Keratinocyte (primary cell): ENCODE measurements around the gene PHF2. TPM values are rescaled to one million over a fixed set of nuclear protein-coding genes. Genes with fewer than 3 reads are reported as not detected.

Experiments
- DNase-seq: peaks from one replicate; pipeline ENCODE4 v3.0.0-alpha.2; 2011; ENCODE audit warnings: low read depth, missing footprints, low spot score
- FAIRE-seq: peaks from 2 replicates; lab custom pipeline; 2011; peaks lifted over from hg19 to GRCh38; lab: Jason Lieb, UNC
- H2AFZ ChIP-seq: 2 replicates; pipeline ENCODE4 v1.6.0; 2012; ENCODE audit warnings: low read length, control low read depth, inconsistent platforms; ENCODE audit not compliant: control insufficient read depth
- H3K27ac ChIP-seq: 2 replicates; pipeline ENCODE4 v1.5.1; 2011; ENCODE audit warnings: low read length; ENCODE audit not compliant: control insufficient read depth, insufficient read depth
- H3K27me3 ChIP-seq: 3 replicates; pipeline ENCODE4 v1.6.0; 2011; ENCODE audit warnings: low read length; ENCODE audit not compliant: control insufficient read depth, insufficient read depth; ENCODE audit errors: extremely low read depth
- H3K36me3 ChIP-seq, 2 experiments: 2 replicates in 1 of 2; 3 replicates in 1 of 2; pipeline ENCODE4 v1.5.1; 2011; ENCODE audit warnings: low read length in 2 of 2, mild to moderate bottlenecking in 1 of 2; ENCODE audit not compliant: control insufficient read depth in 2 of 2, insufficient read depth in 2 of 2; ENCODE audit errors: extremely low read depth in 1 of 2
- H3K4me1 ChIP-seq: 3 replicates; pipeline ENCODE4 v1.5.1; 2011; ENCODE audit warnings: low read length; ENCODE audit not compliant: control insufficient read depth, insufficient read depth; ENCODE audit errors: extremely low read depth
- H3K4me2 ChIP-seq: 3 replicates; pipeline ENCODE4 v1.6.0; 2011; ENCODE audit warnings: low read depth, low read length; ENCODE audit not compliant: control insufficient read depth, insufficient read depth; ENCODE audit errors: extremely low read depth
- H3K4me3 ChIP-seq, 3 experiments: fragments of 200-600 bp in 1 of 3; sonication (generic) in 1 of 3; 2 replicates in 2 of 3; 3 replicates in 1 of 3; pipeline ENCODE4 v1.5.1; 2011 to 2016; ENCODE audit warnings: low read length in 3 of 3, mild to moderate bottlenecking in 3 of 3, control low read depth in 2 of 3, inconsistent platforms in 1 of 3, low read depth in 1 of 3, mixed read lengths in 1 of 3, mixed run types in 1 of 3, moderate library complexity in 1 of 3; ENCODE audit not compliant: control insufficient read depth in 2 of 3, insufficient read depth in 2 of 3; ENCODE audit errors: extremely low read depth in 1 of 3
- H3K79me2 ChIP-seq: 2 replicates; pipeline ENCODE4 v1.6.0; 2012; ENCODE audit warnings: low read length; ENCODE audit not compliant: control insufficient read depth, insufficient read depth
- H3K9ac ChIP-seq: 3 replicates; pipeline ENCODE4 v1.6.0; 2011; ENCODE audit warnings: low read length; ENCODE audit not compliant: control insufficient read depth, insufficient read depth; ENCODE audit errors: extremely low read depth
- H3K9me1 ChIP-seq: 3 replicates; pipeline ENCODE4 v1.6.0; 2011; ENCODE audit warnings: low read length; ENCODE audit not compliant: control insufficient read depth, insufficient read depth; ENCODE audit errors: extremely low read depth
- H3K9me3 ChIP-seq: 2 replicates; pipeline ENCODE4 v1.5.1; 2012; ENCODE audit warnings: low read depth, low read length; ENCODE audit not compliant: control insufficient read depth
- H4K20me1 ChIP-seq: 3 replicates; pipeline ENCODE4 v1.6.0; 2011; ENCODE audit warnings: low read length; ENCODE audit not compliant: control insufficient read depth, insufficient read depth; ENCODE audit errors: extremely low read depth
- CTCF ChIP-seq, 3 experiments: IDR thresholded peaks in 1 of 3; conservative IDR thresholded peaks in 1 of 3; optimal IDR thresholded peaks in 1 of 3; 2 replicates in 2 of 3; 3 replicates in 1 of 3; pipeline versions ENCODE3 to v1.5.1; 2011; ENCODE audit warnings: low read length in 3 of 3, mild to moderate bottlenecking in 3 of 3, moderate library complexity in 2 of 3, control low read depth in 1 of 3, inconsistent platforms in 1 of 3; ENCODE audit not compliant: insufficient read depth in 2 of 3; ENCODE audit errors: extremely low read depth in 1 of 3
- EZH2 ChIP-seq: IDR thresholded peaks from one replicate; pipeline ENCODE4 v1.6.1; 2012; ENCODE audit warnings: inconsistent platforms, mild to moderate bottlenecking, low read length, moderate library complexity
- dilution Hi-C: fragments of 300-500 bp; cut with MboI; formaldehyde crosslinking; loops from one replicate; pipeline ENCODE4 v1.7.0; 2020; ENCODE audit warnings: low sequenced_read_pairs; ENCODE audit not compliant: extremely low pct_ligation_motif_present
- polyA plus RNA-seq, 5 experiments: library from polyadenylated mRNA; depleted of rRNA in 3 of 5; stranded (reverse) in 3 of 5; stranded (forward) in 1 of 5; unstranded in 1 of 5; fragments of >200 nt; gene quantifications; 1 replicate in 1 of 5; 2 replicates in 3 of 5; 3 replicates in 1 of 5; pipeline versions ENCODE4 v1.2.1 to v1.2.3, GENCODE V29; 2011 to 2012; ENCODE audit warnings: missing spikeins in 2 of 5, low read depth in 1 of 5, low replicate concordance in 1 of 5

Gene PHF2
- polyA plus RNA-seq, 1 donor (not counting 4 experiments of a cell fraction or from before 2014, with no cell fraction given): 5.1 TPM

GRCh38 chr9:93613791-93614190 is 37.4 kb downstream of the PHF2 start:
- Histone ChIP-seq H4K20me1 (peaks cover 2% of the 10 kb centered on the region), H3K27ac (no peak overlapping the region), H2AFZ (no peak overlapping the region), H3K9me3 (no peaks in the 10 kb centered on the region), H3K36me3 (peaks cover 0 to 3% of the 10 kb centered on the region in 2 experiments), H3K4me3 (no peak overlapping the region), H3K4me1 (peaks cover 11% of the 10 kb centered on the region), H3K9ac (no peak overlapping the region), H3K79me2 (peaks cover 43% of the 10 kb centered on the region), H3K27me3 (no peaks in the 10 kb centered on the region), H3K9me1 (no peaks in the 10 kb centered on the region), H3K4me2 (no peak overlapping the region)
- DNase-seq (no peak), FAIRE-seq (no peak)
- dilution Hi-C loops: no loop called here
- no peak for TF ChIP-seq EZH2
- no peak for TF ChIP-seq CTCF (optimal IDR thresholded peaks at IDR 0.05 in 1 of 3, IDR thresholded peaks at IDR 0.05 in 1 of 3, conservative IDR thresholded peaks at IDR 0.05 in 1 of 3; ENCODE audit: extremely low read depth in 1 of 3, insufficient read depth in 2 of 3, low read length in 3 of 3)

- peaks cover 0 to 3% of the 10 kb centered on the region in 2 experiments for H3K36me3 ChIP-seq
- no peak for TF ChIP-seq CTCF (optimal IDR thresholded peaks at IDR 0.05 in 1 of 3, IDR thresholded peaks at IDR 0.05 in 1 of 3, conservative IDR thresholded peaks at IDR 0.05 in 1 of 3; ENCODE audit: extremely low read depth in 1 of 3, insufficient read depth in 2 of 3, low read length in 3 of 3)
- TF ChIP-seq EZH2: no peak
- no peak for FAIRE-seq
Measured at GRCh38 chr9:93614830-93615468, 38.6 kb downstream of the PHF2 start.

More at GRCh38 chr9:93614830-93615468, 38.6 kb downstream of the PHF2 start:
- DNase-seq: no peak
- Histone ChIP-seq H3K79me2 (peaks cover 41% of the 10 kb centered on the region), H2AFZ (no peak overlapping the region), H3K9me3 (no peaks in the 10 kb centered on the region), H3K4me1 (peaks cover 11% of the 10 kb centered on the region), H4K20me1 (peaks cover 2% of the 10 kb centered on the region), H3K9ac (no peak overlapping the region), H3K27ac (no peak overlapping the region), H3K4me3 (no peak overlapping the region), H3K9me1 (no peaks in the 10 kb centered on the region), H3K4me2 (no peak overlapping the region), H3K27me3 (no peaks in the 10 kb centered on the region)
- dilution Hi-C loops: no loop called here
